Endothelial cell of umbilical vein (primary cell): ENCODE data around the gene RBM47.

Experiments used
- EZH2 ChIP-seq: IDR thresholded peaks from 2 replicates; pipeline ENCODE4 v1.6.1; 2012; ENCODE audit warnings: borderline replicate concordance, low read depth, mild to moderate bottlenecking, moderate library complexity, low read length, inconsistent platforms; ENCODE audit not compliant: severe bottlenecking
- POLR2A ChIP-seq: IDR thresholded peaks from 2 replicates; pipeline ENCODE4 v1.6.1; 2012; ENCODE audit warnings: low read depth, mild to moderate bottlenecking, control low read depth, low read length
- POLR2AphosphoS5 ChIP-seq: IDR thresholded peaks from 2 replicates; pipeline ENCODE4 v1.6.1; 2012; ENCODE audit warnings: low read depth, mild to moderate bottlenecking, control low read depth, low read length, moderate library complexity; ENCODE audit not compliant: insufficient read depth
- TF ChIP-seq, protein P1 (sequence below), 2 donors: IDR thresholded peaks; 1 replicate in 1 of 2; 2 replicates in 1 of 2; pipeline ENCODE4 v1.5.1; 2011; ENCODE audit warnings: low read length in 2 of 2, mild to moderate bottlenecking in 2 of 2, moderate library complexity in 2 of 2, control low read depth in 1 of 2, inconsistent platforms in 1 of 2, low read depth in 1 of 2; ENCODE audit not compliant: insufficient read depth in 1 of 2; ENCODE audit errors: extremely low read depth in 1 of 2
- TF ChIP-seq, protein P2 (sequence below): IDR thresholded peaks from 2 replicates; pipeline ENCODE4 v1.6.1; 2011; ENCODE audit not compliant: insufficient read depth, insufficient read length

DNA sequence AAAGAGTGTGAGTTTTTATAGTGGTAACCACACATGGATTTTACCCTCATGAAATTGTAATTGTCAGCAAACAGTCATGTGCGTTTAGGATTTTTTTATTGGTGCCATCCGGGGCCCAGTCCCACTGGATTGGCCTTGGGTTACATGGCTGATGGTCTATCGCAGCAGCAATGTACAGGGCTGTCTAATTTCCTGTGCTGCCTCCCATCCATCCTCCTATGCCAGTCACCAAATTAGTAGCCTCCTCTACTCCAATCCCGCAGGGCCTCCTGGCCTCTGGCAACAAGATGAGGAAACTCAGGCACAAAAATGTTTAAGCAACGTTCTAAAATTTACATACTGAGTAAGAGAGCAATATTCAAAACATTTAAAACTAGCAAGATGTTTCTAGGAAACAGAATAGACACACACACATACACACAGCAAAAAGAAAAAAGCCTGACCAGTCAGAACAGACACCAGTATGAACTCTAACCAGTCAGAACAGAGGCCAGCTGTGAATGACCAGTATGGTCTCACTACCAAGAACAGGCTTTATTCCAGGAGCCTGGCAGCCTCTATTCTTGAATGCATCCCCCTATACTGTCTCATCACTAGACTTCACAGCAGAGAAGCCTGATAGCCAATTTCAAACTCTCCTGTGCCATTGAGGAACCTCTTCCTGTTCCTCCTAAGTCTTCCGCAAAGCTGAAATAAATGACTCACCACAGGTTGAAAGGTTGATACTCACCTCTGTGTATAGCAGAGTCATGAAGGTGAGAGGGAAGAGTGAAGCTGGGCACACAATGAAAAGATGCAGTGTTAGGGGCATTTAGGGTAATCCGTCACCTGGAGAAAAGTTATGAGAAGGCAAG lies 251.9 kb downstream of the RBM47 start:
- TF ChIP-seq, protein P1, sequence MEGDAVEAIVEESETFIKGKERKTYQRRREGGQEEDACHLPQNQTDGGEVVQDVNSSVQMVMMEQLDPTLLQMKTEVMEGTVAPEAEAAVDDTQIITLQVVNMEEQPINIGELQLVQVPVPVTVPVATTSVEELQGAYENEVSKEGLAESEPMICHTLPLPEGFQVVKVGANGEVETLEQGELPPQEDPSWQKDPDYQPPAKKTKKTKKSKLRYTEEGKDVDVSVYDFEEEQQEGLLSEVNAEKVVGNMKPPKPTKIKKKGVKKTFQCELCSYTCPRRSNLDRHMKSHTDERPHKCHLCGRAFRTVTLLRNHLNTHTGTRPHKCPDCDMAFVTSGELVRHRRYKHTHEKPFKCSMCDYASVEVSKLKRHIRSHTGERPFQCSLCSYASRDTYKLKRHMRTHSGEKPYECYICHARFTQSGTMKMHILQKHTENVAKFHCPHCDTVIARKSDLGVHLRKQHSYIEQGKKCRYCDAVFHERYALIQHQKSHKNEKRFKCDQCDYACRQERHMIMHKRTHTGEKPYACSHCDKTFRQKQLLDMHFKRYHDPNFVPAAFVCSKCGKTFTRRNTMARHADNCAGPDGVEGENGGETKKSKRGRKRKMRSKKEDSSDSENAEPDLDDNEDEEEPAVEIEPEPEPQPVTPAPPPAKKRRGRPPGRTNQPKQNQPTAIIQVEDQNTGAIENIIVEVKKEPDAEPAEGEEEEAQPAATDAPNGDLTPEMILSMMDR (IDR thresholded peaks at IDR 0.05; ENCODE audit: extremely low read depth in 1 of 2, insufficient read depth in 1 of 2, low read depth in 1 of 2, low read length in 2 of 2): no peak
- TF ChIP-seq, protein P2, sequence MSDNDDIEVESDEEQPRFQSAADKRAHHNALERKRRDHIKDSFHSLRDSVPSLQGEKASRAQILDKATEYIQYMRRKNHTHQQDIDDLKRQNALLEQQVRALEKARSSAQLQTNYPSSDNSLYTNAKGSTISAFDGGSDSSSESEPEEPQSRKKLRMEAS: no peak
- TF ChIP-seq POLR2A (no peak), EZH2 (no peak), POLR2AphosphoS5 (no peak)
